DMS53 (cell line): ENCODE measurements around the gene DENND1A.

Experiments used
- DNase-seq: peaks from one replicate; lab custom pipeline; 2025; lab: John Stamatoyannopoulos, UW

Gene DENND1A

DNA sequence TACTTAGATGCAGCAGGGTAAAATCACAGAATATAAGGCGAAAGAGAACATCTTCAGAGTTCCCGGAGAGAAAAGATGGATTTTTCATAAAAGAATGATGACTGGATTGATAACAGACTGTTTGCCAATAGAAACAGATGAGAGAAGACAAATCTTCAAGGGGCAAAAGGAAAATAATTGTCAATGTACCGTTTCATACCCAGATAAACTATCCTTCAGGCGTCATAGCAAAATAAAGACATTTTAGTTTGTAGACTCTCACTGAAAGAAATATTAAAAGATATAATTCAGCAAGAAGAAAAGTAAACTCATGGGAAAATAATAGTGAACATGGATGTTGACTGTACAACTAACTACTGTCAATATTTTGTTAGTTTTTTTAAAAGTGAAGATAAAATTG, 399.7 kb downstream of the DENND1A start:
- no peak for DNase-seq

DNA sequence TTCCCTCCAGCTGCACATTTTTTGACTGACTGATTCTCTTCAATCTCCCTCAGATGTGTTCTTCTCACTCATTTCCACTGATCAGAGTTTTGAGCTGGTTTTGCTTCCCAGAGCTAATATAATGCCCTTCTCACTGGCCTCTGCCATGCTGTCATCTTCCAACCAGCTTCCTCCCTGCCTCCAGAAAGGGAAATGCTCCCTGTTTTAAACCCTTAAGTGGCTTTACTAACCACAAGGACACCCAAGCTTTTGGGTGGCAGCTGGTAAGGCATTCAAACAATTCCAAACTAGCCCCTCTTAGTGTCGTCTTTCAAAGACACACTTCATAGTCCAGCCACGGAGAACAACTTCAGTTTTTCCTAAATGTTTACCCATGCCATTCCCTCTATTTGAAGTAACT, 401.4 kb downstream of the DENND1A start:
- no peak for DNase-seq

DNA sequence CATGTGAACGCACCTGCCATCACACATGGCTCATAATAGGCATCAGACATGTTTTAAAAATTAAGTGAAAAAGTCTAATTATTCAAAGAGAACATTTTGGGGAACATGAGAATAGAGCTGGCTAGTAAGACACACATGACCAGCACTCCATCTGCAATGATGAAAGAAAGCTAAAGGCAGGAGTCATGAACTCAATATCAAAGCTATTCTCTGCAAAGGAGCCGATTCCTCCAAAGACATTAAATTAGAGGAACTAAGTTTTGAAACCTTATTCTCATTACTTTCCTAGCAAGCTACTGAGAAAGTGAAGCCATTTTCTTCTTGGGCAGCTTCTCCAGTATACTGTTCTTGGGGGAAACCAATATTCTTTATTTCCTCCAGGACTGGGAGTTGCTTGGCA, 401.9 kb downstream of the DENND1A start:
- DNase-seq, result no peak

DNA sequence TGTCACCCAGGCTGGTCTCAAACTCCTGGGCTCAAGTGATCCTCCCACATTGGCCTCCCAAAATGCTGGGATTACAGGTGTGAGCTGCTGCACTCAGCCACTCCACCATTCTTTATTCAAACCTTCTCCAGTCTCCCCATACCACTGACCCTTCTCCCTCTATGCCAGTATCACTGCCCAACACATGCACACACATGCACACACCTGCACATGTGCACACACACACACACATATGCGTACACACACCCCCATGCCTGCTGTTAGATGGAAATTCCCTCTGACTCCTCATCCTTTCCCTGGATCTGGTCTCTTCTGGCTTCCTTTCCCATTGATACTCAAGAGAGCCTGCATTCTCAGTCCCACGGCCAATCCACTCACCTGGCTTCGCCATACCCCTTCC, 404.0 kb downstream of the DENND1A start:
- DNase-seq, result no peak

DNA sequence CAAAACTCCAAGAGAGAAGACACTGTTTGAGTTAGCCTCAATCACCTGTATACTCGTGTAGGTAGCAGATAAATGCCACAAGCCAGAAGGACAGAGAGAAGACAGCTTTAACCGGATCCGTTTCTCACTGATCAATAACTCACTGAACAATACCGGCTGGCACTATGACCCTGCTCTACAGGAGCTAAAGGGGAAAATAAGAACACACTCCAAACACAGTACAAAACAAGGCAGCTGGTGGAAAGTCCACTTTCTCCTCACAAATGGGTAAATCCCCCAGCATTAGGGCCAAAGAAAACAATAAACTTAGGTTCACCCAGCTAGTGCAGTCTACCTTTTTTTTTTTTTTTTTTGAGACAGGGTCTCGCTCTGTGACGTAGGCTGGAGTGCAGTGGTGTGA, 404.5 kb downstream of the DENND1A start:
- DNase-seq, result no peak

DNA sequence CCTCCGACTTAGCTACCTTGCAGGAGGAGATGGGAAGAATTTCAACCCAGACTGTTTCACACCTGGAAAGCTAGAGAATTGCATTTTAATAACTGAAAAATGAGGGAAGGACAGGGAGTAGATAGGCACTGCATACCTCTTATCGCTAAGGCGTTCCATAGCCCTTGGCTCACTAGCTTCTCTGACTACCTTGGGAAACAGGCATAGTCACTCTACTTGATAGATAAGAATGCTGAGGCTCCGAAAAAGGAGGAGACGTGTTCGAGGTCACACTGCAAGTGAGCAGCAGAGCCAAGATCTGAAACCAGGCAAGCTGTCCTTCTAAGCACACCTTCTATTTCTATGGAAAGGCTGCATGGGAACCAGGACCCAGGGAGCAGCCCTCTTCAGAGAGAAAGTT, 405.1 kb downstream of the DENND1A start:
- DNase-seq, result no peak

DNA sequence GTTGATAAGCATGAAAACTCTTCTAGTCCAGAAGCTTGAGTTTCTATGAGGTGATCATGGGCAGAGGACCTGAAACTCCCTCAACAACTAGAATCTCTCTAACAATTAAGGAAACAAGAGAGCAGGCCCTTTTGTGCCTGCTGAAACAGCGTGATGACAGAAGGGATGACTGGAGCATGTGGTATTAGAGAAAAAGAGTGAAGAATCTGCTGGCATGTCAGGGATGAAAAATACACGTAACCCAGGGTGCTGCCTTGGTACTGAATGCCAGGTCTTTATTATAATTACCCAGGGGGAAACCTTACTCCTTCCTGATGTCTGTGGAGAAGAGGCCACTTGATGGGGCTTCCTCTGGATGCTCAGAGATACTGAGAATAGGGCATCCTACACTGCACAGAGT, 406.1 kb downstream of the DENND1A start:
- no peak for DNase-seq

DNA sequence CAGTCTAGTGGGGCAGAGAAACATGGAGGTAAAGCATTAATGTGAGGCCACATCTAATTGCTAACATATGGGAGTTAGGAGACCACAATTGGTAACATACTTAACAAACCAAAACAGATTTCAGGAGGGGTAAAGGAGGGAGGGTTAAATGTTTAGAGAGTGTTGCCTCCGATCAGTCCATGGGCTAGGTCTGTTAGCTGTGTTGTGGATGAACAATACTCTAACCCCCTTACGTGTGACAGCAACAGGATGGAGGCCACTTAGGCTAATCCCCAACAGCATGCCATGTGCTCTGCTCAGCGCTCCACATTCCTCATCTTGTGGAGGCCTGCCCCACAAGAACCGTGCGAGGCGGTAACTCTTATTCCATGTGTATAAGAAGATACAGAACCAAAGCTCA, 406.9 kb downstream of the DENND1A start:
- DNase-seq, result no peak

DNA sequence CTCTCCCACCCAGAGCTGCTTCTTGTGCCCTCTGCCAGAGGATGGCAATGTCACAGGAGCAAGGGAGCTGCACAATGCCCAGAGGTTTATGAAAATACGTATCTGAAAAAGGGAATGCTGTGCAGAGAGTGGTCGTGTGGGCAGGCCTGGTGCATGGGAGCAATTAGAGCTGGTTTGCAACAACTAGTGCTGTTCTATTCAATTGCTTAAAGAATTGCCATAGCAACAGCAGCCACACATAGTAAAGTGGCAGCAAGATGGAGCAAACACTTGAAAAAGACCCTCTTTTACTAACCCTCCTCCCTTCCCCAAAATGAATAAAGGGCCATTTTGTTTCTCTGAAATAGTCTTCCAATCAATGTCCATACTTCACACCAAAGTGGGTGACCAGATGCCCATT, 407.7 kb downstream of the DENND1A start:
- no peak for DNase-seq

DNA sequence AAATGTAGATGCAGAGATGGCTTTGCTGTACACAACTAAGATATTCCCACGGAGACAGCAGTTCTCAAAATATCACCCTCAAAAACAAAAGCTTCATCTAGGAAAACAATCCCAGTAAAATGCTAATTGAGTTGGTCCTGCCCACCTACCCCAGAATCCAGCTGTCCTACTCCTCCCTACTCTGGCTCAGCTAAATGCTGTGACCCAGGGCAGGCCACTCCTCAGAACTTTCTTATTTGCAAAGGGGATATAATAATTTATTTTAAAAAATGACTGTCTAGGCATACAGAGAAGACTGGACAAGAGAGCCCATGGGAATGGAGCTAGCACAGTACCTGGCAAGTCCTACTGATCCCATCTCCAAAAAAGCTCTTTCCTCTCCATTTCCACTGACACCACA, 411.6 kb downstream of the DENND1A start:
- DNase-seq, result no peak

DNA sequence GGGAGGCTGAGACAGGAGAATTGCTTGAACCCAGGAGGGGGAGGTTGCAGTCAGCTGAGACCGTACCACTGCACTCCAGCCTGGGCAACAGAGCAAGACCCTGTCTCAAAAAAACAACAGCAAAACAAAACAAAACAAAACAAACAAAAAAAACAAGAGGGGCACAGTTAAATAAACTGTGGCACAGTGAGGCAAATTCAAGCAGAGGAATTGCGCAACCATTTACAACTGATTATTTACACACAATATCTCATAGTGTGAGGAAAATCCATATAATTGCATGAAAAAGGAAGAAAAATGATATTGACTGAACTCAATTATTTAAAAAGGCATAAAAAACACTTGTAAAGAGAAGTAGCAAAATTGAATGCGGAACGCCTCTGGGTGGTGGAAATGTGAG, 412.4 kb downstream of the DENND1A start:
- no peak for DNase-seq

DNA sequence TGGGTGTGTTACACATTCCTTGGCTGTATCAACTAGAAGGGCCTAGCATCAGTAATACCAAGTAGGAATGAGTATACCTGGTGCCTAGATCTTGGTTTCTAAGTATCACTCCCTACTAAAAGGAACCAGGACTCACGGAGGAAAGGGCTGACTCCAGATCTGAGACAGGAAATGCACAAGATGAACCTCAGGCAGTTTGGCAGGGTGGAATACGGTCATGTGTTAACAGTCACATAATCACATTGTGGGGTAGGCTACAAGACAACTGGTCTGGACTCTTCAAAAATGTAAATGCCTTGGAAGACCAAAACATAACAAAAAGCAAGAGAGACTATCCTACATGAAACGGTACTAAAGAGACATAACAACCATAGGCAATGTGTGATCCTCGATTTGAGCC, 415.2 kb downstream of the DENND1A start:
- DNase-seq, result no peak

DNA sequence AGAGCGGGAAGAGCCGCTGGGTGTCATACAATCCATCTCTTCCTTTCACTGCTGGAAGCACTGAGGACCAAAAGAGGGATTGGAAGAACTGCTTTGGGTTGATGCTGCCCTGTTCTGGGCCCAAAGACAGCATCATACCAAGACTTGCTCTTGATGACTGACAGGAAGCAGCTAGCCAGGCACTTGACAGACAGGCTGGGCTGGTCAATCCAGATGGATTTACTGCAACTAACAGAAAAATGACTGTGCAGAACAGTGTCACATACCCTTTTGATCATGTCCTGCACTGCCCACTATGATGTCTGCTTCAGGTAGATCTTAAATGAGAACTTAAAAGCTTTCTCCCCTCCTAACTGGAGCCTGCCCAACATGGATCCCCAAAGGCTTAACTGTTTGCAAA, 416.4 kb downstream of the DENND1A start:
- DNase-seq, result peak; percentile 43

DNA sequence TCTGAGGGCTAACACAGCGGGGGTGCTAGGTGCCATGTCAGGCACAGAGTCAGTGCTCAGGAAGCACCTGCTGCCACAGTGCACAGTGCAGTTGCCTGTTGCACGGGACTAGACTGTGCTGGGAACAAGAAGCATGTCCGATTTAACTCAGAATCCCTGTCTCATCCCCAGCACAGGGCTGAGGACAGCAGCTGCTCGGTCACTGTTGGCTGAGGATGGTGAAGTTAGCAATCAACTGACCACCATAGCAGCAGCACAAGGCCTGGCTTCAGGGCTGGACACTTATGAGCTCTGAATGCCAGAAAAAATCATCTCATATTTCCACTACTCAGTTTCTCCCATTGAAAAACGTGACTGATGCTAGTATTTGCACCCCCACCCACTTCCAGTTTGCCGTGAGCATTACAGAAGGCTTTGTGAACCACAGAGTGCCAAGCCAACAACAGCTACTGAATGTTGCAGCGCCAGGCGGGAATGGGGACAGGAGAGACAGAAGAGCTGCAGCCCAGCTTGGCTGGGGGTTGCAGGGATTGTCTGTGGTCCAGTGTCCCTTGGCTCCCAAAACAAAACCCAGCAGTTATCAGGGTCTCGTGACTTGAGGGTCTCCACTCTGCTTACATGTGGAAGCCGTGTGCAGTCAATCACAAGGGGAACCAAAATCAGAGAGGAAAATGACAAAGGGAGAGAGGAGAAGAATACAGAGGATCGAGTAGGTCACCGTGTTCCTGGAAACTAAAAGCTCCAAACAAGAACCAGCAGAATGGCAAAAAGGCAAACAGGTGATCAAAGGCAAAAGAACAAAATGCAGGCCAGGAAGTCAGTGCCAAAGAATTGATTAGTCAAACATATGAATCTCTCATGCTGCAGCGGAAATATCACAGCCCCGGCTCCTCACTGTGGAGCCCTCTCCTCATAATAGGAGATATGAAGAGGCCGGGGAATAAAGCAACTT, 418.3 kb downstream of the DENND1A start:
- no peak for DNase-seq

DNA sequence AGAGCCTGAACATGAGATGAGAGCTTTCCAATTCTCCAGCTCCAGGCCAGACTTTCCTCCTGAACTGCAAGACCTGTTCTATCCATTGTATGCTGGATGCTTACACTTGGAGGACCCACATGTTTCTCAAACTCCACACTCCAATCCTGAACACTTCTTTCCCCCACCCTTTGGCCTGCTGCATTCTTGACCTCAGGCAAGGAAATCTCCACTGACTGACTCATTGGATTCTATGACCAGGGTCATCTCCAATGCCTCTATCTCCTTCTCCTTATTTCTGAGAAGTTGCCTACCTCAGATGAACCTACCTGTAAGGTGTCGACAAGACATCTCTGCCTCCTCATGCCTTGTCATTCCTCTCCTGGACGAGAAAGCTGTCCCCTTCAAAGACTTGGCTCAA, 420.3 kb downstream of the DENND1A start:
- DNase-seq, result no peak

DNA sequence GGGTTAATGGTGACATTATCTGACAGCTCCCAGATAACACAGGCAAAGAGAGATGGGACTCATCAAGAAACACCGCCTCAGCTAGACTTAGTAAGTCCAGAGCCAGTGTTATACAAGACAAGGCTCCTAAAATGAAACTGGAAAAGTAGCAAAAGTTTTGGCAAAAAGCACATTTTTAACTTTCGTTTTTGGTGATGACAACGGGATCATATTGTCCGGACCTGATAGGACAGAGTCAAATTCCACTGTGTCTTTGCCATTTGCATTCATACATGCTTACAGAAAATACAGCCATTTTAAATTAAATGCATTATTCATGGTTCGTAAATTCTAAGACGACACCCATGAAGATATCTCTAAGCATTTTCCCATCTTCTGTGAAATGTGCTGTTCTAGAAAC, 421.9 kb downstream of the DENND1A start:
- DNase-seq, result no peak

DNA sequence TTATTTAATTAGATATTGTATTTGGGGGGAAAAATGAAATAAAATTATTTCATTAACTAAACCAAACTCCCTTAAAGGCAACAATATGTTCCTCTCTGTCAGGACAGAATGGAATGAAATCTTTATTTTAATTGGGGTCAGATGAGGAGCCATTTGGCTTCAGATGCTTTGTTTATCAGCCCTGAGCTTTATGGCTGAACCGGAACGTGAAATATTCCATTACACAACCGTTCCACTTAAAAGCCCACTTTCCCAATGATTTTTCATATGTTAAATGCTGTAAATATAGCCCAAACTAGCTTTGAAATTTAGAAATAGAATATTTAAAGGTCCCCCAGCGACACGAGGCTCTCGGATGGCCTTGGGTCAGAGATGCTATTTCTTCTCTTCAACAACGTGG, 424.4 kb downstream of the DENND1A start:
- DNase-seq, result no peak

DNA sequence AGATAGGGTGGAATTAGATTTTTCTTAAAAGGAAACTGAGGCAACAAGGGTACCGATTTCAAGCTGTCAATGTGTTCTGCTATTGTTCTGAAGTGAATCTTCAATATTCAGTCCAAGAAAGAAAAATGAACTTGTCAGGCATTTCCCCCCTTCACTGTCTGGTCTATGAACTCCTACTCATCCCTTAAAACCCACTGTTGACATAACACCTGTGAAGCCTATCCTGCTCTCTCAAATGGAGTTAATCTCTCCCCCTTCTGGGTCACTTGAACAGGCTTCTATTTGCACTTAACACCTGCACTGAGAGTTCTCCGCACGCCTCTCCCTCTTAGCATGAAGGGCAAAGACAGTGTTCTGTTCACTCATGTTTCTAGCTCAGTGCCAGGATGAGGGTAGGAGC, 429.6 kb downstream of the DENND1A start:
- DNase-seq, result no peak

DNA sequence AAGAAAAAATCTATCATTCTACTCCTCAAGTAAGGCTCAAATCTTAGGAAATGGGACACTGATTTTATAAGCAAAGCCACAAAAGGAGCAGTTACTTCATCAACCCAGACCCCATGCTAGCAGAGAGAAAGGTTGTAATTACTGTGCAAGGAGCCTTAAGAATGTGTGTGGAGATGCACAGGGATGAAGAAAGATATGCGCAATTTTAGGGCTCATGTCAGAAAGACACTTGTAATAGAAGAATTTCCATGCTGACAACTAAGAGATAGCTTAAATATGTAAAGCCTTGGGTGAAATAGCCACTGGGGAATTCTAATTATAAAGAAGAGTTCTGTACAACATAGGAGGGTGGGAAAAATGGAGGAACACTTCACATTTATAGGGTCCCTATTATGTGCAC, 432.1 kb downstream of the DENND1A start:
- no peak for DNase-seq

DNA sequence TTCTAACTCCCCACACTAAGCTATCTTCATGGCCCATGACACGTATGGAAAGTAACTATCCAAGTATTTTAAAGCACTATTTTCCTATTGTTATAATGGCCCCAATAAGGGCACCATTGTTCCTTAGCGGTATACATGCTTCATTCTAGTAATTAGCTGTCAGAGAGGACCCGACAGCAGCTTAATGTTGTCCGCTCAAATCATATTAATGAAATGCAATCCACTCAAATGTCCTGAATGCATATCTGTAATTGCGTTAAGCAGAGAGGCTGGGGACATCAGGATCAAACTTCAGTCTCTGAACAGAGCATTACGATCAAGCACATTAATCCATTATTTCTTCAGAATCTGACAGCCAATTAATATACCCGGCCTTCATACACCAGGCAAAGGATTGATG, 434.2 kb downstream of the DENND1A start:
- no peak for DNase-seq

DNA sequence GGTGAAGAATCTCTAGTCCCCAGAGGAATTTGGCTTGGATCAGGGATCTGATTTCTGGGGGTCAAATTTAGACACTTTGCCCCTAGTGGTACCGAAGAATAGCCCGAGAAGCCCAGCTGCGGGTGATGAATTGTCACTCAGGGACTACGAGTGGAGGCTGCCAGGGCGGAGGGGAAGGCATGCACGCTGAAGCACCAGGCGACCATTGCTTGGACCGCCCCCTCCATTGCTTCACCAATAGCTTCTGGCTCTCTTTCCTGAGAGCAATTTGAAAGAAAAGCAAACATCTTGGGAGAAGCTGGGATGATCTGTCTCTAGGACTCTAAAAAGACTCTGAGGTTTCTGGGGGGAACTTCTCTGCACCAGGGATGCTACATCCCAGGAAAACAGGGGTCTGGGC, 436.3 kb downstream of the DENND1A start:
- no peak for DNase-seq

DNA sequence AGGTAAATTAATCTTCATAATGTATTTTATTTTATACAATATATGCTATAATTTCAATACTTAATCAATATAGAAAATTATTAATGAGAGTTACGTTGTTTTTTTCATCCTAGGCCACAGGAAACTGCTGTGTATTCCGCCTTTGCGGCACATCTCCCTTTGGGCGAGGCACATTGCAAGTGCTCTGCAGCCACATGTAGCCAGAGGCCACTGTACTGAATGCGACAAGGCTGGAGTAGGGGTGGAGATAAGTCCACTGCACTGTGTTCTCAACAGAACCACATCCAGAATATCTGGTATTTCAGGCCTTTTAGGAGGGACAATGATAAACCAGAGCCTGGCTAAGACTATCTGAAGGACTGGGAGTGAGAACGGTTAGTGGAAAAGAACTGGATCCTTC, 439.2 kb downstream of the DENND1A start:
- DNase-seq, result no peak

DNA sequence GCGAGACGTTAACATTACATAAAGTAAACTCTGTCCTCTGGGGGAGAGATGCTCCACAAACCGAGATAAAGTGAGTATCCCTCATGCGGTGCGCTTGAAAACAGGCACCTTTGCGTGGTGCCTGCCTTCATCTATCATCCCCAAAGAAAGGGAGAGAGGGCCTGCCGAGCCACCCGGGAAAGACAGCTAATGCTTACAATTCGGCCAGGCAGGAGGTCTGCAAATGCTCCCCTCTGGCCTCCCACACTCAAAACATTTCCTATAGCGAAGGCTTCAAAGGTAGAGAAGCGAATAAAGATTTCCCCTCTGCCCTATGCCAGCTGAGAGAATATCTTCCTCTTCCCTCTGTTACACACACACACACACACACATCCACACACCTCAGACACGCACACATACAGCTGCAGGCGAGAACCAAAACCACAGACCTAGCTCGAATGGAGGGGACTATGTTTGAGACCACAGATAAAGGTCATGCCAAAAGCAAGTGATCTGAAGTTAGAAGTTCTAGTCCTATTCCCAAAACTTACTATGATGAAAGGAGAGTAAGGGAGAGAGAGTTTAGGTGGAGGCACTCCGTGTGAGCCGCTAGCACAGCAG, 441.1 kb downstream of the DENND1A start:
- DNase-seq, result no peak
